Nephron (organoid): Measurements from ENCODE around the gene CABLES2.

Source experiments
- H3K27ac Mint-ChIP-seq, 3 experiments: 2 replicates each; pipeline ENCODE4 v1.8.0; 2020; ENCODE audit warnings: mixed read lengths in 3 of 3, mild to moderate bottlenecking in 2 of 3, moderate library complexity in 1 of 3
- H3K27me3 Mint-ChIP-seq: 2 replicates; pipeline ENCODE4 v1.8.0; 2021; ENCODE audit warnings: low read depth, mild to moderate bottlenecking, moderate library complexity, mixed read lengths
- H3K36me3 Mint-ChIP-seq: 2 replicates; pipeline ENCODE4 v1.8.0; 2020; ENCODE audit warnings: low read depth, mixed read lengths
- H3K4me1 Mint-ChIP-seq: 2 replicates; pipeline ENCODE4 v1.8.0; 2020; ENCODE audit warnings: mixed read lengths
- H3K4me3 Mint-ChIP-seq, 3 experiments: 2 replicates each; pipeline ENCODE4 v1.8.0; 2020; ENCODE audit warnings: mild to moderate bottlenecking in 3 of 3, mixed read lengths in 3 of 3, moderate library complexity in 2 of 3
- H3K9me3 Mint-ChIP-seq: 2 replicates; pipeline ENCODE4 v1.8.0; 2020; ENCODE audit warnings: mixed read lengths
- TF ChIP-seq, protein P1 (sequence below), 3 experiments: fragments of 200-600 bp; sonication (generic); IDR thresholded peaks; one replicate each; pipeline ENCODE4 v1.5.0; 2021; ENCODE audit warnings: antibody characterized with exemption in 3 of 3; ENCODE audit not compliant: unreplicated experiment in 3 of 3

The CABLES2 gene

DNA sequence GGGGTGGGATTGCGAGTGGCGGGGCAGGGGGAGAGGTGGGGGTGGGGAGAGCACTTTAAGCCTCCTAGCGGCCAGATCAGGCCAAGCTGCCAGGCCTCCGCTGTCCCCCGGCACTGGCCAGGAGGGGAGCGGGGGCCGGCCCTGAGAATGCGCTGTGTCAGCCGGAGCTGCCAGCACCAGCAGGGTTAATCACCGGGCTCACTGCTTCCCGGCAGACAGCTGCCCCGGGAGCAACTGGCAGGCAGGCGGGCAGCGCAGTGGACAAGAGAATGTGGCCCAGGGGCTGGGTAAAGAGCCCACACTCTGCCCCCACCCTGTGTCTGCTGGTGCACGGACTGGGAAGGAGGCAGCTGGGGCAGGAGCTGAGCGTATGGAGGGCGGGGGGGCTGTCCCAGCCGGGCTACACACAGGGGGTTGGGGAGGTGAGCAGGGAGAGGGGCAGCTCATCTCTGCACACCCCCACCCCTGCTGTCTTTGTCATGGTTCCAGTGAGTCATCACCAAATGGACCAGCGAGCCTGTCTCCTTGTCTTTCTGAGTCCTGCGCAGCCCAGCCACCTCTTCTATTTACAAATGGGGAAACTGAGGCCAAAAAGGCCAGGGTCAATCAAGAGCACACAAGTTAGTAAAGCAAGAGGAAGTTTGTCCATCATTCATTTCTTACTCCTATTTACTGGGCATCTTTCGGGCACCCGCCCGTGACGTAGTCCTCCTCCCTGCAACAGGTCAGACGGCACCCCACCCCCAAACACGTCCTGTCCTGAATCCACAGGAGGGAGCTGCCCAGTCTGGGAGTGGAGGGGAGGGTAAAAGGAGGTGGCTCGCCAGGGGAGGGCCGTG, 37.9 kb downstream of the CABLES2 start:
- Mint-ChIP-seq H3K27ac (peak overlapping the region; percentile 85 to 98 (median 94)), H3K4me3 (peak overlapping the region; percentile 72 to 85 (median 83)), H3K4me1 (peaks cover 35% of the 10 kb centered on the region), H3K9me3 (peaks cover 2% of the 10 kb centered on the region), H3K27me3 (peaks cover 4% of the 10 kb centered on the region), H3K36me3 (peaks cover 3% of the 10 kb centered on the region)
- TF ChIP-seq, protein P1, sequence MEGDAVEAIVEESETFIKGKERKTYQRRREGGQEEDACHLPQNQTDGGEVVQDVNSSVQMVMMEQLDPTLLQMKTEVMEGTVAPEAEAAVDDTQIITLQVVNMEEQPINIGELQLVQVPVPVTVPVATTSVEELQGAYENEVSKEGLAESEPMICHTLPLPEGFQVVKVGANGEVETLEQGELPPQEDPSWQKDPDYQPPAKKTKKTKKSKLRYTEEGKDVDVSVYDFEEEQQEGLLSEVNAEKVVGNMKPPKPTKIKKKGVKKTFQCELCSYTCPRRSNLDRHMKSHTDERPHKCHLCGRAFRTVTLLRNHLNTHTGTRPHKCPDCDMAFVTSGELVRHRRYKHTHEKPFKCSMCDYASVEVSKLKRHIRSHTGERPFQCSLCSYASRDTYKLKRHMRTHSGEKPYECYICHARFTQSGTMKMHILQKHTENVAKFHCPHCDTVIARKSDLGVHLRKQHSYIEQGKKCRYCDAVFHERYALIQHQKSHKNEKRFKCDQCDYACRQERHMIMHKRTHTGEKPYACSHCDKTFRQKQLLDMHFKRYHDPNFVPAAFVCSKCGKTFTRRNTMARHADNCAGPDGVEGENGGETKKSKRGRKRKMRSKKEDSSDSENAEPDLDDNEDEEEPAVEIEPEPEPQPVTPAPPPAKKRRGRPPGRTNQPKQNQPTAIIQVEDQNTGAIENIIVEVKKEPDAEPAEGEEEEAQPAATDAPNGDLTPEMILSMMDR (IDR thresholded peaks at IDR 0.05; ENCODE audit: unreplicated experiment in 3 of 3) = peak; percentile 50 to 67 (median 55)

GRCh38 chr20:62368392-62368975, 38.6 kb downstream of the CABLES2 start:
- TF ChIP-seq, protein P1 (IDR thresholded peaks at IDR 0.05; ENCODE audit: unreplicated experiment in 3 of 3) = no peak
- H3K36me3 Mint-ChIP-seq = no peaks in the 10 kb centered on the region
- H3K4me3 Mint-ChIP-seq = peak overlapping the region; percentile 81 to 85 (median 83)
- H3K4me1 Mint-ChIP-seq = peaks cover 31% of the 10 kb centered on the region
- H3K27ac Mint-ChIP-seq = peak overlapping the region; percentile 85 to 98 (median 94)
- peaks cover 4% of the 10 kb centered on the region for H3K27me3 Mint-ChIP-seq
- no peaks in the 10 kb centered on the region for H3K9me3 Mint-ChIP-seq

DNA sequence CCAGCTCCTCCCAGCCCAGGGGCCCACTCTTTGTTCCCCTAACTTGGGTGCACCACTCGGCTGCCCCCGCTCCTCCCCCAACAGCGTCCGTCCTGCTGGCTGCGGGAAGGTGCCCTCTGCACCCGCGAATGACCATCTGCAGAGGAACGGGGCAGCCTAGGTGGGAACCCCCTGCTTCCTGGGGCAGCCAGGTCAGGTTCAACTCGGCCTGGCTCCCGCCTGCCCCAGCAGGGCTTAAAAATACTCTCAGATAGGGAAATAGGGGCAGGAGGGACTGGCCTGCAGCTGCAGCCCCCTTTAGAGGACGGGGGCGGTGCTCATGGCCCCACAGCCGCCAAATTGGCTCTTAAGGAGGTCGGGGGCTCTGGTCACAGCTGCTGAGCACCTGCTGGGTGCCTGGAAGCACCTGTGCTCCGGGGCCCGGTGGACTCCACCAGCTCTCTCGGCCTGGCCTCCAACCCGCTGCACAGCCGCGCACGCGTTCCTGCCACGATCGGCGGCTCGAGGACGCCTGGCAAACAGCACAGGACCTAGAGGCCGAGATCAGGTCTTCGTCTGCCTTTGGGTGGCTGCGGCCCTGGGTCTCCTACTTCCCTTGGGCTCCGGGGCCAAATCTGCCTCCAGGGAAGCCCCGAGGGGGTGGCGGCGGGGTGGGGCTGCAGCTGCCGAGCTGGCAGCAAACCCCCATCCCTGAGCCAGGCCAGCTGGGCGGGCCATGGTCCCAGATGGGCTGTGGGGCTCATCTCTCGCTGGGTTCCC, 39.3 kb downstream of the CABLES2 start:
- peaks cover 4% of the 10 kb centered on the region for H3K27me3 Mint-ChIP-seq
- no peaks in the 10 kb centered on the region for H3K9me3 Mint-ChIP-seq
- no peaks in the 10 kb centered on the region for H3K36me3 Mint-ChIP-seq
- H3K4me1 Mint-ChIP-seq = peaks cover 26% of the 10 kb centered on the region
- H3K4me3 Mint-ChIP-seq = peak overlapping the region; percentile 81 to 85 (median 83)
- peak overlapping the region in 2 of 3 experiments; percentile 85 to 98 for H3K27ac Mint-ChIP-seq
- TF ChIP-seq, protein P1 (IDR thresholded peaks at IDR 0.05; ENCODE audit: unreplicated experiment in 3 of 3) = no peak

- TF ChIP-seq, protein P1 (IDR thresholded peaks at IDR 0.05; ENCODE audit: unreplicated experiment in 3 of 3) = no peak
- peak within 1 kb of the TSS; percentile 18 to 98 (median 85) for H3K27ac Mint-ChIP-seq
- no peaks in the 10 kb centered on the region for H3K9me3 Mint-ChIP-seq
- peaks cover 30% of the 10 kb centered on the region for H3K4me1 Mint-ChIP-seq
- peak within 1 kb of the TSS; percentile 74 to 84 (median 80) for H3K4me3 Mint-ChIP-seq
- H3K27me3 Mint-ChIP-seq = peaks cover 4% of the 10 kb centered on the region
- H3K36me3 Mint-ChIP-seq = no peaks in the 10 kb centered on the region
Measured at GRCh38 chr20:62367136-62367632, 39.9 kb downstream of the CABLES2 start, which contains the start of gene LAMA5. Gene LAMA5, minus strand, starts transcription at chr20:62367312. Its CDS starts 67 bp downstream, at chr20:62367245.

GRCh38 chr20:62366370-62367135, 40.5 kb downstream of the CABLES2 start:
- Mint-ChIP-seq H3K27me3 (peaks cover 4% of the 10 kb centered on the region), H3K4me3 (peak overlapping the region; percentile 74 to 84 (median 80)), H3K9me3 (no peaks in the 10 kb centered on the region), H3K36me3 (no peaks in the 10 kb centered on the region), H3K4me1 (peaks cover 34% of the 10 kb centered on the region), H3K27ac (peak overlapping the region in 1 of 3 experiments; percentile 78)
- TF ChIP-seq, protein P1 (IDR thresholded peaks at IDR 0.05; ENCODE audit: unreplicated experiment in 3 of 3) = no peak
